Fibroblast of mammary gland (primary cell): ENCODE measurements around the gene PCSK6.

Source experiments
- DNase-seq: peaks from one replicate; pipeline ENCODE4 v3.0.0-alpha.2; 2010; ENCODE audit warnings: low read depth
- H3K4me3 ChIP-seq: 2 replicates; pipeline ENCODE4 v1.5.1; 2011; ENCODE audit warnings: low read depth, mild to moderate bottlenecking, low read length, moderate library complexity; ENCODE audit not compliant: control insufficient read depth
- TF ChIP-seq, protein P1 (sequence below): conservative IDR thresholded peaks from 2 replicates; pipeline ENCODE4 v1.5.1; 2011; ENCODE audit warnings: low read depth, low read length, inconsistent platforms; ENCODE audit not compliant: control insufficient read depth, insufficient read depth

The PCSK6 gene

DNA sequence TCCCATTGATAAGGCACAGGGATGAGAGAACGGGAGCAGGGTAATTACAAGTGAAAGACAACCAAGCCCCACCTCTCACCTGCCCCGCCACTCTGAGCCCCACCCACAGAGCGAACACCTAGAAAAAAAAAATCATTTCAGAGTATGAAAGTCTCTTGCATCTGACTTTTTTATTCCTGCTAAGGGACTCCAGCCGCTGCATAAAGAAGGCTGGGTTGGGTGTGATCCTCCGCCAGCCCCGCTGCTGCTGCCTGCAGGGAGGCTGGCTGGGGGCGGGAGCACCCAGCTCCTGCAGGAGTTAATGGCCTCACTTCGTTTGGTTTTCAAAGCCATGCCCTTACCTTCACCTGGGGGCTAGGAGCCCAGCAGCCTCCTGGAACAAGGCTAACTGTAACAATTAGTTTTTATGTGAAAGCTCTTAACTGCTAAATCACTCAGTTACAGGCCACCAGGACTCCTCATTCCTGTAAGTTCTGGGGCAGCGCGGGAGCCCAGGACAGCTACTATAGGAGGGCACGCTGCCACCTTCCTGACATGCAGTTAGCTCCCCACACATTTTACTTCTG is 116.5 kb downstream of the PCSK6 start:
- no peak for DNase-seq
- no peak overlapping the region for H3K4me3 ChIP-seq
- TF ChIP-seq, protein P1, sequence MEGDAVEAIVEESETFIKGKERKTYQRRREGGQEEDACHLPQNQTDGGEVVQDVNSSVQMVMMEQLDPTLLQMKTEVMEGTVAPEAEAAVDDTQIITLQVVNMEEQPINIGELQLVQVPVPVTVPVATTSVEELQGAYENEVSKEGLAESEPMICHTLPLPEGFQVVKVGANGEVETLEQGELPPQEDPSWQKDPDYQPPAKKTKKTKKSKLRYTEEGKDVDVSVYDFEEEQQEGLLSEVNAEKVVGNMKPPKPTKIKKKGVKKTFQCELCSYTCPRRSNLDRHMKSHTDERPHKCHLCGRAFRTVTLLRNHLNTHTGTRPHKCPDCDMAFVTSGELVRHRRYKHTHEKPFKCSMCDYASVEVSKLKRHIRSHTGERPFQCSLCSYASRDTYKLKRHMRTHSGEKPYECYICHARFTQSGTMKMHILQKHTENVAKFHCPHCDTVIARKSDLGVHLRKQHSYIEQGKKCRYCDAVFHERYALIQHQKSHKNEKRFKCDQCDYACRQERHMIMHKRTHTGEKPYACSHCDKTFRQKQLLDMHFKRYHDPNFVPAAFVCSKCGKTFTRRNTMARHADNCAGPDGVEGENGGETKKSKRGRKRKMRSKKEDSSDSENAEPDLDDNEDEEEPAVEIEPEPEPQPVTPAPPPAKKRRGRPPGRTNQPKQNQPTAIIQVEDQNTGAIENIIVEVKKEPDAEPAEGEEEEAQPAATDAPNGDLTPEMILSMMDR: no peak

DNA sequence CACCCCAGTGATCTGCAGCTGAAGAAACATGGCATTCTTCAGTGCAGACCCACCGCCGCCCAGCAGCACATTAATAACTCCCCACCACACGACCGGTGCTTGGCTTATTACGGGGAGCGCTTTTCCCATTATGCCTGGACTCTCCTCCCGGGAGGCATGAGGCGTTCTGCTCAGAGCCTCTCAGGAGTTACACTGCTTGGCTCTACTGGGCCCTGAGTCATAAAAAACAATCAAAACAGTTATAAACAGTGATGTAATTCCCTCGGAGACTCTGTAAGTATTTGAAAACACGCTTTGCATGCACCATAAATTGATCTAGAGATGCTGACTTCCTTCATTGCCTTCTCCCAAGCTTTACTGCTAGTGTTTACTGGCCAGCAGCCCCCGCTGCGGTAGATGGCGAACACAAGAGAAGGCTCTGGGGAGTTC is 117.3 kb downstream of the PCSK6 start:
- H3K4me3 ChIP-seq: no peak overlapping the region
- TF ChIP-seq, protein P1: no peak
- peak; percentile 67 for DNase-seq

DNA sequence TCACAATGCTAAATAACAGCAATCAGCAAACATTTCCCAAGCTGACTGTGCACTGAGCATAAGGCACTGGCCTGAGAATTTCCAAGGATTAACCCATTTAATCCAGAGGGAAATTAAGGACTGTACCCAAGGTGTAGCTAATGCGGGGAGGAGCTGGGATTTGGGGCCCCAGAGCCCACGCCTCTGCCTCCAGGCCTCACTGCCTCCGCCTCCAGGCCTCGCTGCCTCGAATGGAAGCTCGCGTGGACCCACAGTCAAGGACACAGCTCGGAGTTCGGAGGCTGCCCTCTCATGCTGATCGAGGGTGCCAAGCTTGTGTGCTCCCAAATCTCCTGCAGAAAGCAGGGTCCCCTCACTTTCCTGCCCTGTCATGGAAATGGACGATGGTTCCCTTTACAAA is 118.0 kb downstream of the PCSK6 start:
- DNase-seq: no peak
- H3K4me3 ChIP-seq: no peak overlapping the region
- TF ChIP-seq, protein P1: no peak

DNA sequence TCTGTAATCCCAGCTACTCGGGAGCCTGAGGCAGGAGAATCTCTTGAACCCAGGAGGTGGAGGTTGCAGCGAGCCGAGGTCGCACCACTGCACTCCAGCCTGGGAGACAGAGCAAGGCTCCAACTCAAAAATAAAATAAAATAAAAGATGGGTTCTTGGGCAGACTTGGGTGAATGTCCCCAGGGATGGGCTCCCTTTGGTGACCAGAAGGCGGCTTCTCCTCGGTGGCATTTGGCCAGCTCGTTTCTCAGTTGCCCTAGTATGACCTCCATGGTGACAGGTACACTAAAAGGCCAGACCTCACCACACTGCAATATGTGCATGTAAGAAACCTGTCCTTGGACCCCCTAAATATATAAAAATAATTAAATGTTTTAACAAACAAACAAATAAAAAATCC is 118.4 kb downstream of the PCSK6 start:
- TF ChIP-seq, protein P1: no peak
- no peak overlapping the region for H3K4me3 ChIP-seq
- no peak for DNase-seq

DNA sequence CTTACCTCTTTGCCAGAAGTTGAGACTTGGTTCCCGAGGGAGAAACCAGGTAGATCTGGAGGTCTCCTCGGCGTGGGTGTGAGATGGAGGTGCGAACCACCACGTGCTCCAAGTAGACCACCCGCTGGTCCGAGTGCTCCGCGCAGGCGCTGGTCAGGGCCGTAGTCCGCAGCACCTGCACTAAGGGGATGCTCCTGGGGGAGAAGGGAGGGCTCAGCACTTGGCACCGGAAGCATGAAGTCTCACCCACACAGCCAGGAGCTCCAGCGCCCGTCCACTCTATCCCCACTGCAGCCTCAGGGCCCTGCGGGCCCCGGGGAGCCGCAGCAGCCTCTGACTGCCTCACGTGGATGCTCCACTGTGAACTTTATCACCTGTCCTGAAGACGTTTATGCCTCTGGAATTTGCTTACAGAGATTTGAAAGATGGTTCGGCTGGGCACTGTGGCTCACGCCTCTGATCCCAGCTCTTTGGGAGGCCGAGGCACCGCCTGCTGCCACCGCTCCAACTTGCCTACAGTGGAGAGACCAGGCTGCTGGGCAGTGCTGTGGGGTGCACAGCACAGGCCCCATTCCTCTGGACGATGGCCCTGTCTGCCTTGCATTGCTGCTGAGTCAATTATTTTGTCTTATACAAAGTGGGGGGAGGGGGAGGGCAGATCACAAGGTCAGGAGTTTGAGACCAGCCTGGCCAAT is 119.0 kb downstream of the PCSK6 start:
- no peak overlapping the region for H3K4me3 ChIP-seq
- TF ChIP-seq, protein P1: no peak
- DNase-seq: no peak

DNA sequence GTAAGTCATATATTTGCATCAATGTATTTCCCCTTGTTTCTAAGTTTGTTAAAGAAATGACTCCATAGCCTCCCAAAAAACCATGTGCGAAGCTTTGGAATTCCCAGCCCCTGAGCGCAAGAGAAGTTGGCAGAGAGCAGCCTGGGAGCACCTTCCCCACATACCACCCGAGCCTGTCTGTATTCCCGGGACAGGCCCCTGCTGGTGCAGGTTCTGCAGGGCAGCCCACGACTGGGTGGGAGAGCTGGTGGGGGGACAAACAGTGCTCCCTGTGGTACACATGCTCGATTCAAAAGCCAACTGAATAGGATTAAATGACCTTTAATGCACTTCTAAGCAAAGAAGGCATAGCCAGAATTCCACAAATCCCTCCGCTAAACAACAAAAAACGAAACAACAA is 119.8 kb downstream of the PCSK6 start:
- TF ChIP-seq, protein P1: no peak

More for the DNA sequence above, 119.8 kb downstream of the PCSK6 start:
- no peak for DNase-seq
- no peak overlapping the region for H3K4me3 ChIP-seq
